ENCODE measurements around the gene C1orf232. TPM values are rescaled to one million over a fixed set of nuclear protein-coding genes. Genes with fewer than 3 reads are reported as not detected.

Gene C1orf232
- polyA plus RNA-seq, 2 of the 4 experiments (the other 2 are of a cell fraction), result not detected

DNA sequence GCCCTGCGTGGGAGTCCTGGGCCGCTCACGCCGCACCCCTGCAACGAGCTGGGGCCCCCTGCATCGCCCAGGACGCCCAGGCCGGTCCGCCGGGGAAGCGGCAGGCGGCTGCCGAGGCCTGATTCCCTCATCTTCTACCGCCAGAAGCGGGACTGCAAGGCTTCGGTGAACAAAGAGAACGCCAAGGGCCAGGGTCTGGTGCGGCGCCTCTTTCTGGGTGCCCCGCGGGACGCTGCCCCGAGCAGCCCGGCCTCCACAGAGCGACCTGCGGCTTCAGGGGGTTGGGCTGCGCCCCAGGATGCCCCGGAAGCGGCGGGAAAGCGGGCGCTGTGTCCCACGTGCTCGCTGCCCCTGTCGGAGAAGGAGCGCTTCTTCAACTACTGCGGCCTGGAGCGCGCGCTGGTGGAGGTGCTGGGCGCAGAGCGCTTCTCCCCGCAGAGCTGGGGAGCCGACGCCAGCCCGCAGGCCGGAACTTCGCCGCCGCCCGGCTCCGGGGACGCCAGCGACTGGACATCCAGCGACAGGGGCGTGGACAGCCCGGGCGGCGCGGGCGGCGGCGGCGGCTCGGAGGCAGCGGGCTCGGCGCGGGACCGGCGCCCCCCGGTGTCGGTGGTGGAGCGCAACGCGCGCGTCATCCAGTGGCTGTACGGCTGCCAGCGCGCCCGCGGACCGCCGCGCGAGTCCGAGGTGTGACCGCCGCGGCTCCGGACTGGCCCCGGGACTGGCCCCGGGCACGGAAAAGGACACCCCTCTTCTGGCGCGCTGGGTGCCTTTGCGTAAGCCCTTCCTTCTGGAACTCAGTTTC lies 7.1 kb downstream of the C1orf232 start:
- CTCF ChIA-PET, result interaction anchor here (0.8 to 2.4 kb wide), 9 partner anchors 8 to 126 kb away, joined by 3 to 17 read pairs (median 8); partner anchors contain the start of genes CEP85, TRIM63 and ZNF593
- FAIRE-seq (no peak), DNase-seq (ENCODE audit: low read depth in 1 of 2, low spot score in 1 of 2) (peak; percentile 26 to 36)

More for the DNA sequence above, 7.1 kb downstream of the C1orf232 start:
- TF ChIP-seq JUNB (IDR thresholded peaks at IDR 0.05) (no peak), HOXB13 (CRISPR knock-in tag; IDR thresholded peaks at IDR 0.05; ENCODE audit: low read depth) (no peak), CHD4 (IDR thresholded peaks at IDR 0.05; ENCODE audit: borderline replicate concordance) (no peak), SMC3 (IDR thresholded peaks at IDR 0.05) (peak; percentile 34; the same call in 1 of the 3 replicates), GATA3 (IDR thresholded peaks at IDR 0.05; ENCODE audit: borderline replicate concordance) (no peak), POLR2A (IDR thresholded peaks at IDR 0.05; ENCODE audit: low read length) (no peak), HEYL (CRISPR knock-in tag; IDR thresholded peaks at IDR 0.05) (no peak), RFX5 (IDR thresholded peaks at IDR 0.05) (no peak), NPAS2 (CRISPR knock-in tag; IDR thresholded peaks at IDR 0.05; ENCODE audit: borderline replicate concordance) (no peak), JUN (IDR thresholded peaks at IDR 0.05) (no peak), TP53 (CRISPR knock-in tag; IDR thresholded peaks at IDR 0.05) (no peak), ZC3H11A (IDR thresholded peaks at IDR 0.05) (no peak), HOXA7 (CRISPR knock-in tag; IDR thresholded peaks at IDR 0.05) (no peak), MAZ (IDR thresholded peaks at IDR 0.05; ENCODE audit: borderline replicate concordance, low read depth, low read length) (no peak), KDM5A (IDR thresholded peaks at IDR 0.05) (no peak), HDAC2 (IDR thresholded peaks at IDR 0.05) (no peak), CBX2 (IDR thresholded peaks at IDR 0.05; ENCODE audit: borderline replicate concordance, low read depth) (no peak), NR3C1 (IDR thresholded peaks at IDR 0.05) (no peak), RARB (CRISPR knock-in tag; IDR thresholded peaks at IDR 0.05) (no peak), ZSCAN20 (CRISPR knock-in tag; IDR thresholded peaks at IDR 0.05) (no peak), RCOR1 (IDR thresholded peaks at IDR 0.05; ENCODE audit: low read depth, low read length) (no peak), FOXS1 (CRISPR knock-in tag; IDR thresholded peaks at IDR 0.05) (no peak), FOSL2 (IDR thresholded peaks at IDR 0.05) (no peak), FOSL2 (CRISPR knock-in tag; IDR thresholded peaks at IDR 0.05) (no peak), ZFP36 (IDR thresholded peaks at IDR 0.05; ENCODE audit: borderline replicate concordance, partially characterized antibody) (no peak), ZNF302 (CRISPR knock-in tag; IDR thresholded peaks at IDR 0.05) (no peak)
- TF ChIP-seq, protein P1, sequence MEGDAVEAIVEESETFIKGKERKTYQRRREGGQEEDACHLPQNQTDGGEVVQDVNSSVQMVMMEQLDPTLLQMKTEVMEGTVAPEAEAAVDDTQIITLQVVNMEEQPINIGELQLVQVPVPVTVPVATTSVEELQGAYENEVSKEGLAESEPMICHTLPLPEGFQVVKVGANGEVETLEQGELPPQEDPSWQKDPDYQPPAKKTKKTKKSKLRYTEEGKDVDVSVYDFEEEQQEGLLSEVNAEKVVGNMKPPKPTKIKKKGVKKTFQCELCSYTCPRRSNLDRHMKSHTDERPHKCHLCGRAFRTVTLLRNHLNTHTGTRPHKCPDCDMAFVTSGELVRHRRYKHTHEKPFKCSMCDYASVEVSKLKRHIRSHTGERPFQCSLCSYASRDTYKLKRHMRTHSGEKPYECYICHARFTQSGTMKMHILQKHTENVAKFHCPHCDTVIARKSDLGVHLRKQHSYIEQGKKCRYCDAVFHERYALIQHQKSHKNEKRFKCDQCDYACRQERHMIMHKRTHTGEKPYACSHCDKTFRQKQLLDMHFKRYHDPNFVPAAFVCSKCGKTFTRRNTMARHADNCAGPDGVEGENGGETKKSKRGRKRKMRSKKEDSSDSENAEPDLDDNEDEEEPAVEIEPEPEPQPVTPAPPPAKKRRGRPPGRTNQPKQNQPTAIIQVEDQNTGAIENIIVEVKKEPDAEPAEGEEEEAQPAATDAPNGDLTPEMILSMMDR (IDR thresholded peaks at IDR 0.05), result peak; percentile 37
- TF ChIP-seq, protein P2, sequence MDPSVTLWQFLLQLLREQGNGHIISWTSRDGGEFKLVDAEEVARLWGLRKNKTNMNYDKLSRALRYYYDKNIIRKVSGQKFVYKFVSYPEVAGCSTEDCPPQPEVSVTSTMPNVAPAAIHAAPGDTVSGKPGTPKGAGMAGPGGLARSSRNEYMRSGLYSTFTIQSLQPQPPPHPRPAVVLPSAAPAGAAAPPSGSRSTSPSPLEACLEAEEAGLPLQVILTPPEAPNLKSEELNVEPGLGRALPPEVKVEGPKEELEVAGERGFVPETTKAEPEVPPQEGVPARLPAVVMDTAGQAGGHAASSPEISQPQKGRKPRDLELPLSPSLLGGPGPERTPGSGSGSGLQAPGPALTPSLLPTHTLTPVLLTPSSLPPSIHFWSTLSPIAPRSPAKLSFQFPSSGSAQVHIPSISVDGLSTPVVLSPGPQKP (IDR thresholded peaks at IDR 0.05; ENCODE audit: low read depth, low read length), result no peak
- TF ChIP-seq, protein P3, sequence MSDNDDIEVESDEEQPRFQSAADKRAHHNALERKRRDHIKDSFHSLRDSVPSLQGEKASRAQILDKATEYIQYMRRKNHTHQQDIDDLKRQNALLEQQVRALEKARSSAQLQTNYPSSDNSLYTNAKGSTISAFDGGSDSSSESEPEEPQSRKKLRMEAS (IDR thresholded peaks at IDR 0.05), result peak; percentile 94
- TF ChIP-seq, protein P4, sequence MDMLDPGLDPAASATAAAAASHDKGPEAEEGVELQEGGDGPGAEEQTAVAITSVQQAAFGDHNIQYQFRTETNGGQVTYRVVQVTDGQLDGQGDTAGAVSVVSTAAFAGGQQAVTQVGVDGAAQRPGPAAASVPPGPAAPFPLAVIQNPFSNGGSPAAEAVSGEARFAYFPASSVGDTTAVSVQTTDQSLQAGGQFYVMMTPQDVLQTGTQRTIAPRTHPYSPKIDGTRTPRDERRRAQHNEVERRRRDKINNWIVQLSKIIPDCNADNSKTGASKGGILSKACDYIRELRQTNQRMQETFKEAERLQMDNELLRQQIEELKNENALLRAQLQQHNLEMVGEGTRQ (IDR thresholded peaks at IDR 0.05), result no peak
- TF ChIP-seq, protein P5, sequence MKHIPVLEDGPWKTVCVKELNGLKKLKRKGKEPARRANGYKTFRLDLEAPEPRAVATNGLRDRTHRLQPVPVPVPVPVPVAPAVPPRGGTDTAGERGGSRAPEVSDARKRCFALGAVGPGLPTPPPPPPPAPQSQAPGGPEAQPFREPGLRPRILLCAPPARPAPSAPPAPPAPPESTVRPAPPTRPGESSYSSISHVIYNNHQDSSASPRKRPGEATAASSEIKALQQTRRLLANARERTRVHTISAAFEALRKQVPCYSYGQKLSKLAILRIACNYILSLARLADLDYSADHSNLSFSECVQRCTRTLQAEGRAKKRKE (CRISPR knock-in tag; IDR thresholded peaks at IDR 0.05; ENCODE audit: low read depth), result no peak
- TF ChIP-seq, protein P6, sequence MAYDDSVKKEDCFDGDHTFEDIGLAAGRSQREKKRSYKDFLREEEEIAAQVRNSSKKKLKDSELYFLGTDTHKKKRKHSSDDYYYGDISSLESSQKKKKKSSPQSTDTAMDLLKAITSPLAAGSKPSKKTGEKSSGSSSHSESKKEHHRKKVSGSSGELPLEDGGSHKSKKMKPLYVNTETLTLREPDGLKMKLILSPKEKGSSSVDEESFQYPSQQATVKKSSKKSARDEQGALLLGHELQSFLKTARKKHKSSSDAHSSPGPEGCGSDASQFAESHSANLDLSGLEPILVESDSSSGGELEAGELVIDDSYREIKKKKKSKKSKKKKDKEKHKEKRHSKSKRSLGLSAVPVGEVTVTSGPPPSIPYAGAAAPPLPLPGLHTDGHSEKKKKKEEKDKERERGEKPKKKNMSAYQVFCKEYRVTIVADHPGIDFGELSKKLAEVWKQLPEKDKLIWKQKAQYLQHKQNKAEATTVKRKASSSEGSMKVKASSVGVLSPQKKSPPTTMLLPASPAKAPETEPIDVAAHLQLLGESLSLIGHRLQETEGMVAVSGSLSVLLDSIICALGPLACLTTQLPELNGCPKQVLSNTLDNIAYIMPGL (CRISPR knock-in tag; IDR thresholded peaks at IDR 0.05; ENCODE audit: borderline replicate concordance), result no peak
- TF ChIP-seq, protein P7, sequence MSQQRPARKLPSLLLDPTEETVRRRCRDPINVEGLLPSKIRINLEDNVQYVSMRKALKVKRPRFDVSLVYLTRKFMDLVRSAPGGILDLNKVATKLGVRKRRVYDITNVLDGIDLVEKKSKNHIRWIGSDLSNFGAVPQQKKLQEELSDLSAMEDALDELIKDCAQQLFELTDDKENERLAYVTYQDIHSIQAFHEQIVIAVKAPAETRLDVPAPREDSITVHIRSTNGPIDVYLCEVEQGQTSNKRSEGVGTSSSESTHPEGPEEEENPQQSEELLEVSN (IDR thresholded peaks at IDR 0.05; ENCODE audit: borderline replicate concordance, low read depth), result peak; percentile 96
- TF ChIP-seq, protein P8, sequence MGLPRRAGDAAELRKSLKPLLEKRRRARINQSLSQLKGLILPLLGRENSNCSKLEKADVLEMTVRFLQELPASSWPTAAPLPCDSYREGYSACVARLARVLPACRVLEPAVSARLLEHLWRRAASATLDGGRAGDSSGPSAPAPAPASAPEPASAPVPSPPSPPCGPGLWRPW (IDR thresholded peaks at IDR 0.05), result no peak
- peak overlapping the region; percentile 46 for H3K4me3 ChIP-seq
- H3K4me1 ChIP-seq, result peaks cover 10% of the 10 kb centered on the region; the same call in 2 of the 3 replicates
- ATAC-seq, result peak; percentile 56 to 60
- H3K4me2 ChIP-seq, result peak overlapping the region; percentile 93
- H3K27ac ChIP-seq, result peak overlapping the region; percentile 60 to 87
- no peaks in the 10 kb centered on the region for H3K9me3 ChIP-seq
- POLR2A ChIA-PET, result interaction anchor here (0.6 kb wide), 1 partner anchor 11 kb away, joined by 5 read pairs; no protein-coding TSS in a partner anchor
- 91% methylated on average over 13 of the region's 98 CpGs for WGBS (ENCODE audit: missing lambda C conversion rate)

Data from A549 (cell line).